ENCODE measurements around the gene PIK3R6.

DNA sequence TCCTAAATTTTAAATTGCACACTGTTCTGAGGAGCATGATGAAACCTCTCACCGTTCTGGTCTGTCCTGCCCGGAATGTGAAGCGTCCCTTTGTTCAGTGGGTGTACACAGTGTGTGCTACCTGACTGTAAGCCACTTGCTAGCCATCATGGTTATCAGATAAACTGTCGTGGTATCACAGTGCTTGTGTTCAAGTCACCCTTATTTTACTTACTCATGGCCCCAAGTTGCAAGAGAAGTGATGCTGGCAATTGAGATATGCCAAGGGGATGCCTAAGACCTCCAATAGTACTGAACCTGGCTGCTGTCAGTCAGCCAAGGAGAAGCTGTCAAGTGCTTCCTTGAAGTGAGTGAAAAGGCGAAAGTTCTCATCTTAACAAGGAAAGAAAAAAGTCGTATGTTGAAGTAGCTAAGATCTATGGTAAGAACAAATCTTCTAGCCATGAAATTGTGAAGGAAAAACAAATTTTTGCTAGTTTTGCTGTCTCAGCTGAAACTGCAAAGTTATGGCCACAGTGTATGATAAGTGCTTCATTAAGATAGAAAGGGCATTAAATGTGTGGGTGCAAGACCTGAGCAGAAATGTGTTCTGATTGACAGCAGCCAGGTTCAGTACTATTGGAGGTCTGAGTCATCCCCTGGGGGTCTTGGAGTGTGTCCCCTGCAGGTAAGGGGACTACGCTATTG lies 5.8 kb downstream of the PIK3R6 start:
- TF ChIP-seq EZH2 (IDR thresholded peaks at IDR 0.05; ENCODE audit: insufficient read depth, poor library complexity, severe bottlenecking) (no peak), EZH2phosphoT487 (IDR thresholded peaks at IDR 0.05; ENCODE audit: insufficient read depth, low read depth) (no peak)
